DND-41 (cell line): ENCODE measurements around the gene CTRB1.

Experiments used
- CTCF ChIP-seq: IDR thresholded peaks from 2 replicates; pipeline ENCODE4 v1.5.1; 2012; ENCODE audit warnings: borderline replicate concordance, low read length, moderate library complexity, mild to moderate bottlenecking; ENCODE audit not compliant: poor library complexity, severe bottlenecking; ENCODE audit errors: extremely low read depth
- EZH2 ChIP-seq: IDR thresholded peaks from 3 replicates; pipeline ENCODE4 v1.6.1; 2012; ENCODE audit warnings: borderline replicate concordance, low read depth, mild to moderate bottlenecking, moderate library complexity, low read length, inconsistent platforms; ENCODE audit not compliant: severe bottlenecking

GRCh38 chr16:75272097-75272551 lies 53.3 kb downstream of the CTRB1 start:
- TF ChIP-seq EZH2: no peak
- no peak for TF ChIP-seq CTCF
